ENCODE measurements around the gene PRKRA.

PRKRA gene

GRCh38 chr2:178450774-178451525 is at the start of gene PRKRA, which contains the start of gene PJVK:
TSS of gene PRKRA (minus strand) at chr2:178451175. CDS start at chr2:178451030, 145 bp downstream.
TSS of gene PJVK (plus strand) at chr2:178451378. CDS start at chr2:178453410, 2,032 bp downstream.
- peak; percentile 97 for DNase-seq (ENCODE audit: low spot score)
- Mint-ChIP-seq H3K27ac (peak within 1 kb of the TSS; percentile 93), H3K36me3 (ENCODE audit: low read depth) (peaks cover 23% of the 10 kb centered on the region), H3K27me3 (ENCODE audit: low read depth) (peaks cover 4% of the 10 kb centered on the region), H3K4me3 (peak within 1 kb of the TSS; percentile 88), H3K9me3 (no peaks in the 10 kb centered on the region), H3K4me1 (ENCODE audit: low read depth) (peaks cover 26% of the 10 kb centered on the region)

- DNase-seq (ENCODE audit: low spot score): no peak
- Mint-ChIP-seq H3K4me3 (no peak overlapping the region), H3K27me3 (ENCODE audit: low read depth) (no peaks in the 10 kb centered on the region), H3K36me3 (ENCODE audit: low read depth) (peaks cover 65% of the 10 kb centered on the region), H3K27ac (no peak overlapping the region), H3K4me1 (ENCODE audit: low read depth) (no peaks in the 10 kb centered on the region), H3K9me3 (no peaks in the 10 kb centered on the region)
These were observed 48.7 kb upstream of the PRKRA start for GRCh38 chr2:178499640-178500039.

DNA sequence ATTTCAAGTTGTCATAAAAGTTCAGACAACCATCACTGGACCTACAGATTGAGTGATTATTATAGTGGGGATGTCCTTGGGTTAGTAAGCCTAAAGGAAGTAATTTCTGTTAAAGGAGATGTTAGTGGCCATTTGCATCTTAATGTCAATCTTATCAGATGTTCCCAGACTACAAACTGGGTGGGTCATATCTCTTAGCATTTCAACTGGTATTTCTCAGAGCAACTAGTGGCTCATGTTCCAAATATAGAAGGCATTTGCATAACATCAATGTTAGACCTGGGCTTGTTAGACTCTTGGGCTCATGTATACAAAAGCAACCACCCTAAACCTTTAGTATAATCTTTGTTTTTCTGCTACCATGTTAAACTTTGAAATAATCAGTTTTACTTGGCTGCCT is 47.2 kb upstream of the PRKRA start:
- no peak for DNase-seq (ENCODE audit: low spot score)
- Mint-ChIP-seq H3K4me3 (no peak overlapping the region), H3K27me3 (ENCODE audit: low read depth) (no peaks in the 10 kb centered on the region), H3K36me3 (ENCODE audit: low read depth) (peaks cover 72% of the 10 kb centered on the region), H3K27ac (no peak overlapping the region), H3K4me1 (ENCODE audit: low read depth) (no peaks in the 10 kb centered on the region), H3K9me3 (no peaks in the 10 kb centered on the region)

GRCh38 chr2:178496049-178496448 is 45.1 kb upstream of the PRKRA start:
- H3K27ac Mint-ChIP-seq: no peak overlapping the region
- no peak overlapping the region for H3K4me3 Mint-ChIP-seq
- no peaks in the 10 kb centered on the region for H3K9me3 Mint-ChIP-seq
- no peak for DNase-seq (ENCODE audit: low spot score)
- H3K4me1 Mint-ChIP-seq (ENCODE audit: low read depth): no peaks in the 10 kb centered on the region
- H3K27me3 Mint-ChIP-seq (ENCODE audit: low read depth): no peaks in the 10 kb centered on the region
- peaks cover 62% of the 10 kb centered on the region for H3K36me3 Mint-ChIP-seq (ENCODE audit: low read depth)

DNA sequence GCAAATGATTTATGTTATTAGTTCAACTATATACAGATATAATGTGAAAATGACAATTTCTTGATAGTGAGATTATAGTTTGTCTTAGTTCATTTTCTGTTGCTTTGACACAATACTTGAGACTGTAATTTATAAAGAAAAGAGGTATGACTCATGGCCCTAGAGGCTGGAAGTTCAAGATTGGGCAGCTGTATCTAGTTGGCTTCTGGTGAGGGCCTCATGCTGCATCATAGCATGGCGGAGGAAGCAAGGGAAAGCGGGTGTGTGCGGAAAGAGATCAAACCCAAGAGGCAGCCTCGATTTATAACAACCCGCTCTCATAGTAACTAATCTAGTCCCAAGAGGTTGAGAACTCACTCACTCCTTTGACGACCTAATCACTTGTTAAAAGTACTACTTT is 40.6 kb upstream of the PRKRA start:
- DNase-seq (ENCODE audit: low spot score): no peak
- Mint-ChIP-seq H3K9me3 (no peaks in the 10 kb centered on the region), H3K4me1 (ENCODE audit: low read depth) (peaks cover 10% of the 10 kb centered on the region), H3K36me3 (ENCODE audit: low read depth) (peaks cover 61% of the 10 kb centered on the region), H3K27ac (no peak overlapping the region), H3K4me3 (no peak overlapping the region), H3K27me3 (ENCODE audit: low read depth) (no peaks in the 10 kb centered on the region)

GRCh38 chr2:178485356-178485755 is 34.4 kb upstream of the PRKRA start:
- no peaks in the 10 kb centered on the region for H3K27me3 Mint-ChIP-seq (ENCODE audit: low read depth)
- H3K36me3 Mint-ChIP-seq (ENCODE audit: low read depth): peaks cover 37% of the 10 kb centered on the region
- H3K4me3 Mint-ChIP-seq: no peak overlapping the region
- DNase-seq (ENCODE audit: low spot score): no peak
- H3K9me3 Mint-ChIP-seq: no peaks in the 10 kb centered on the region
- H3K27ac Mint-ChIP-seq: no peak overlapping the region
- H3K4me1 Mint-ChIP-seq (ENCODE audit: low read depth): peaks cover 39% of the 10 kb centered on the region

GRCh38 chr2:178484245-178485041 is 33.5 kb upstream of the PRKRA start:
- Mint-ChIP-seq H3K9me3 (no peaks in the 10 kb centered on the region), H3K36me3 (ENCODE audit: low read depth) (peaks cover 29% of the 10 kb centered on the region), H3K27ac (no peak overlapping the region), H3K4me1 (ENCODE audit: low read depth) (peaks cover 40% of the 10 kb centered on the region), H3K4me3 (no peak overlapping the region), H3K27me3 (ENCODE audit: low read depth) (no peaks in the 10 kb centered on the region)
- DNase-seq (ENCODE audit: low spot score): no peak

- H3K36me3 Mint-ChIP-seq (ENCODE audit: low read depth): peaks cover 21% of the 10 kb centered on the region
- H3K27me3 Mint-ChIP-seq (ENCODE audit: low read depth): no peaks in the 10 kb centered on the region
- peaks cover 45% of the 10 kb centered on the region for H3K4me1 Mint-ChIP-seq (ENCODE audit: low read depth)
- DNase-seq (ENCODE audit: low spot score): peak; percentile 7
- no peaks in the 10 kb centered on the region for H3K9me3 Mint-ChIP-seq
- peak overlapping the region; percentile 11 for H3K27ac Mint-ChIP-seq
- peak overlapping the region; percentile 91 for H3K4me3 Mint-ChIP-seq
These were observed 31.5 kb upstream of the PRKRA start for GRCh38 chr2:178482437-178482836.

DNA sequence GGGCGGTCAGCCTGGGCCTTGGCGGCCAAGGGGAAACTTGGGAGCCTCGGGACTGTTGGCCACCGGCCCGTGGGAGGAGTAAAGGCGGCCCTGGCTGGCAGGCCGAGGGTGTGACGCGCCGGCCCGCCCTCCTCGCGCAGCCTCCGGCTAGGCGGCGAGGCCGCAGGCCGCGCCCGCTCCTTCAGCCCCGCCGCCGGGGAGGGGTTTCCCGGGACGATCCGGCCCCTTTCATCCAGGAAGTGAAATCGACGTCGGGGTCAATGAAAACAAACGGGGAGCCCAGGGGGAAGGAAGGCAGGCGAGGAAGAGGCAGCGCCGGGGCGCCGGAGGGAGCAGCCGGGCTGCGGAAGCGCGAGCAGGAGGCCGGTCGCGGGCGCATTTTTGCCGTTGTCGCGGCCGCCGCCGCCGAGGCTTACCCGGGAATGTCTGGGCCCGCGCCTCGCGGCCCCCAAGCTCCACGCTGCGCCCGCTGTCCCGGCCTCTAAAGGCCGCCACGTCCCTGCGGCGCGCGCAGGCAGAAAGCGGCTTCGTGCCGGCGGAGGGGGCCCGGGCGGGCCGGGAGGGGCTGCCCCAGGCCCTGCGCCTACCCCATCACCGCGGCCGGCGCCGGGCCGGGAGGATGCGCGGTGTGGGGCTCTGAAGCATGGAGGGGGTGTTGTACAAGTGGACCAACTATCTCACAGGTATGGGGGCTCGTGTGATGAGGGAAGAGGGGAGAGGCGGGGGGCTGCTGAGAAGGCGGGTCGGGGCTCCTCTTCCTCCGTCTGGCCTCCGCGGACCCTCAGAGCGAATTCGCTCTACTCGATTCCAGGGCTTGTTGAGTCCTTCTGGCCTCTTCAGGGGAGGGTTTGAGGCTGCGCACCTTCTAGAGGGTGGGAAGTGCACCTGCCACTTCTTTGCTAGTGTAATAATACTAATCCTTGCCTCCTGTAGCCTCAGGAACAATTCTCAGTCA is 29.5 kb upstream of the PRKRA start, which contains the start of gene PLEKHA3:
Gene PLEKHA3 (plus strand): TSS at position 231 of the 955 bp plus-strand sequence. CDS start 413 bp downstream, at position 644.
- peak; percentile 85 for DNase-seq (ENCODE audit: low spot score)
- H3K4me3 Mint-ChIP-seq: peak within 1 kb of the TSS; percentile 91
- H3K27me3 Mint-ChIP-seq (ENCODE audit: low read depth): no peaks in the 10 kb centered on the region
- H3K4me1 Mint-ChIP-seq (ENCODE audit: low read depth): peaks cover 51% of the 10 kb centered on the region
- H3K36me3 Mint-ChIP-seq (ENCODE audit: low read depth): peaks cover 9% of the 10 kb centered on the region
- no peaks in the 10 kb centered on the region for H3K9me3 Mint-ChIP-seq
- peak within 1 kb of the TSS; percentile 95 for H3K27ac Mint-ChIP-seq

GRCh38 chr2:178479758-178480226 is 28.8 kb upstream of the PRKRA start:
- Mint-ChIP-seq H3K4me3 (peak overlapping the region; percentile 91), H3K4me1 (ENCODE audit: low read depth) (peaks cover 49% of the 10 kb centered on the region), H3K36me3 (ENCODE audit: low read depth) (peaks cover 6% of the 10 kb centered on the region), H3K27me3 (ENCODE audit: low read depth) (no peaks in the 10 kb centered on the region), H3K9me3 (no peaks in the 10 kb centered on the region), H3K27ac (peak overlapping the region; percentile 95)
- no peak for DNase-seq (ENCODE audit: low spot score)

GRCh38 chr2:178479275-178479616 is 28.3 kb upstream of the PRKRA start:
- Mint-ChIP-seq H3K27me3 (ENCODE audit: low read depth) (no peaks in the 10 kb centered on the region), H3K4me1 (ENCODE audit: low read depth) (peaks cover 43% of the 10 kb centered on the region), H3K4me3 (peak overlapping the region; percentile 91), H3K27ac (peak overlapping the region; percentile 95), H3K9me3 (no peaks in the 10 kb centered on the region), H3K36me3 (ENCODE audit: low read depth) (peaks cover 6% of the 10 kb centered on the region)
- DNase-seq (ENCODE audit: low spot score): no peak

- Mint-ChIP-seq H3K36me3 (ENCODE audit: low read depth) (peaks cover 6% of the 10 kb centered on the region), H3K27me3 (ENCODE audit: low read depth) (no peaks in the 10 kb centered on the region), H3K9me3 (no peaks in the 10 kb centered on the region), H3K27ac (peak within 1 kb of the TSS; percentile 95), H3K4me1 (ENCODE audit: low read depth) (peaks cover 43% of the 10 kb centered on the region), H3K4me3 (peak within 1 kb of the TSS; percentile 91)
- peak; percentile 80 for DNase-seq (ENCODE audit: low spot score)
These were observed 27.7 kb upstream of the PRKRA start, which contains the start of gene FKBP7 for GRCh38 chr2:178478439-178479274. TSS of gene FKBP7 (minus strand) at chr2:178478600. CDS start at chr2:178478499, 101 bp downstream.

DNA sequence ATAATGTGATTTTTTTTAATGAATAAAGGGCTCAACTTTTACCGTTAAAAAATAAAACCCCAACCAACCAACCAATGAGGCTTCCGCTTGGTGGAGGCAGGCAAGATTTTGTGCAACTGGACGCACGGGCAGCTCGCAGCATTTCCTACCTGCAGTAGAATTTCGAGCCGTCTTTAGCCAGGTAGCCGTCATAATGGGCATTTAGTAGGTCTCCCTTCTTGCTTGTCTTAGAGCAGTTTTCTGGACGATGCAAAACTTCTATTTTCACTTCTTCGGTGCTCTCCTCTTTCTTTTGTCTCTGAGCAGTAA is 27.1 kb upstream of the PRKRA start:
- Mint-ChIP-seq H3K4me3 (peak overlapping the region; percentile 91), H3K27ac (peak overlapping the region; percentile 95), H3K27me3 (ENCODE audit: low read depth) (no peaks in the 10 kb centered on the region), H3K9me3 (no peaks in the 10 kb centered on the region), H3K36me3 (ENCODE audit: low read depth) (peaks cover 6% of the 10 kb centered on the region), H3K4me1 (ENCODE audit: low read depth) (peaks cover 43% of the 10 kb centered on the region)
- peak; percentile 15 for DNase-seq (ENCODE audit: low spot score)
